GM23338 (cell line): ENCODE data around the gene IPO5. TPM values are rescaled to one million over a fixed set of nuclear protein-coding genes. Genes with fewer than 3 reads are reported as not detected.

Experiments
- ATAC-seq: fragments of 200-7000 bp; cut with Tn5 transposase; 3 replicates; pipeline ENCODE4 v1.9.1; 2020
- DNase-seq: peaks from one replicate; pipeline ENCODE4 v3.0.0-alpha.2; 2015; ENCODE audit warnings: low spot score
- H2AFZ ChIP-seq: fragments of 200-600 bp; sonication (generic); 2 replicates; pipeline ENCODE4 v1.8.0; 2016; ENCODE audit warnings: antibody characterized with exemption, mild to moderate bottlenecking, moderate library complexity
- H3F3A ChIP-seq: fragments of 200-600 bp; sonication (generic); replicated peaks from 2 replicates; pipeline ENCODE4 v1.8.0; 2017; ENCODE audit warnings: antibody characterized with exemption, mixed run types, low read depth
- H3K27ac ChIP-seq: fragments of 200-600 bp; sonication (generic); 2 replicates; pipeline ENCODE4 v1.6.1; 2016; ENCODE audit warnings: low read depth
- H3K27me3 ChIP-seq: fragments of 200-600 bp; sonication (generic); 2 replicates; pipeline ENCODE4 v1.8.0; 2016; ENCODE audit warnings: mild to moderate bottlenecking, mixed run types, moderate library complexity; ENCODE audit not compliant: insufficient read depth
- H3K36me3 ChIP-seq: fragments of 200-600 bp; sonication (generic); 2 replicates; pipeline ENCODE4 v1.8.0; 2016; ENCODE audit warnings: mild to moderate bottlenecking; ENCODE audit not compliant: insufficient read depth
- H3K4me1 ChIP-seq: fragments of 200-600 bp; sonication (generic); 2 replicates; pipeline ENCODE4 v1.8.0; 2016; ENCODE audit warnings: mild to moderate bottlenecking, moderate library complexity; ENCODE audit not compliant: insufficient read depth
- H3K4me2 ChIP-seq: fragments of 200-600 bp; sonication (generic); 2 replicates; pipeline ENCODE4 v1.7.1; 2017; ENCODE audit warnings: mixed run types
- H3K4me3 ChIP-seq: fragments of 200-600 bp; sonication (generic); 2 replicates; pipeline ENCODE4 v1.6.1; 2016; ENCODE audit warnings: mixed run types
- H3K79me2 ChIP-seq: fragments of 200-600 bp; sonication (generic); replicated peaks from 2 replicates; pipeline ENCODE4 v1.8.0; 2017; ENCODE audit warnings: mild to moderate bottlenecking; ENCODE audit not compliant: insufficient read depth
- H3K9me2 ChIP-seq: fragments of 200-600 bp; sonication (generic); 2 replicates; pipeline ENCODE4 v1.8.0; 2017; ENCODE audit not compliant: insufficient read depth
- H4K20me1 ChIP-seq: fragments of 200-600 bp; sonication (generic); replicated peaks from 2 replicates; pipeline ENCODE4 v1.8.0; 2017; ENCODE audit warnings: mild to moderate bottlenecking; ENCODE audit not compliant: insufficient read depth
- H3K27ac Mint-ChIP-seq: 2 replicates; pipeline ENCODE4 v1.8.0; 2020; ENCODE audit warnings: inconsistent platforms, mild to moderate bottlenecking, moderate library complexity, mixed read lengths
- H3K27me3 Mint-ChIP-seq: 3 replicates; pipeline ENCODE4 v1.8.0; 2022; ENCODE audit warnings: low read depth, mild to moderate bottlenecking, moderate library complexity, mixed read lengths, inconsistent platforms; ENCODE audit not compliant: insufficient read depth, poor library complexity
- H3K36me3 Mint-ChIP-seq: 3 replicates; pipeline ENCODE4 v1.8.0; 2021; ENCODE audit warnings: low read depth, mild to moderate bottlenecking, inconsistent platforms, moderate library complexity, mixed read lengths
- H3K4me1 Mint-ChIP-seq: 3 replicates; pipeline ENCODE4 v1.8.0; 2020; ENCODE audit warnings: mild to moderate bottlenecking, inconsistent platforms, mixed read lengths
- H3K4me3 Mint-ChIP-seq: 3 replicates; pipeline ENCODE4 v1.8.0; 2021; ENCODE audit warnings: moderate library complexity, mild to moderate bottlenecking, inconsistent platforms, mixed read lengths
- H3K9me3 Mint-ChIP-seq: 3 replicates; pipeline ENCODE4 v1.8.0; 2020; ENCODE audit warnings: moderate library complexity, mild to moderate bottlenecking, inconsistent platforms, mixed read lengths
- CREB1 ChIP-seq: fragments of 250-450 bp; sonication (Bioruptor Pico); IDR thresholded peaks from 2 replicates; pipeline ENCODE4 v1.5.0; 2020; ENCODE audit warnings: low read depth, mild to moderate bottlenecking, moderate library complexity
- CTCF ChIP-seq, 2 experiments: fragments of 200-600 bp in 1 of 2; sonication (generic) in 1 of 2; conservative IDR thresholded peaks; 2 replicates each; pipeline versions ENCODE4 v1.5.1 to v1.6.1; 2016 to 2017; ENCODE audit warnings: antibody characterized with exemption in 2 of 2, low read depth in 2 of 2, mild to moderate bottlenecking in 2 of 2, moderate library complexity in 1 of 2
- EZH2 ChIP-seq: fragments of 200-600 bp; sonication (generic); IDR thresholded peaks from one replicate; pipeline ENCODE4 v1.8.0; 2017; ENCODE audit warnings: antibody characterized with exemption, mild to moderate bottlenecking, low read depth; ENCODE audit not compliant: unreplicated experiment
- EZH2phosphoT487 ChIP-seq: fragments of 200-600 bp; sonication (generic); IDR thresholded peaks from one replicate; pipeline ENCODE4 v1.8.1; 2018; ENCODE audit warnings: antibody characterized with exemption; ENCODE audit not compliant: unreplicated experiment
- JUNB ChIP-seq: IDR thresholded peaks from one replicate; pipeline ENCODE4 v1.6.1; 2016; ENCODE audit warnings: antibody characterized with exemption; ENCODE audit not compliant: unreplicated experiment
- NANOG ChIP-seq: IDR thresholded peaks from 2 replicates; pipeline ENCODE4 v1.6.1; 2016; ENCODE audit warnings: antibody characterized with exemption, borderline replicate concordance
- POLR2AphosphoS5 ChIP-seq: IDR thresholded peaks from 2 replicates; pipeline ENCODE4 v1.6.1; 2016; ENCODE audit warnings: antibody characterized with exemption, low read depth
- REST ChIP-seq: IDR thresholded peaks from one replicate; pipeline ENCODE4 v1.6.1; 2018; ENCODE audit warnings: antibody characterized with exemption; ENCODE audit not compliant: unreplicated experiment
- STAT1 ChIP-seq: IDR thresholded peaks from one replicate; pipeline ENCODE4 v1.6.1; 2016; ENCODE audit warnings: antibody characterized with exemption; ENCODE audit not compliant: unreplicated experiment
- ZNF114 ChIP-seq: fragments of 250-450 bp; sonication (Bioruptor Pico); IDR thresholded peaks from 2 replicates; pipeline ENCODE4 v1.5.0; 2020; ENCODE audit warnings: mild to moderate bottlenecking, moderate library complexity
- ZNF331 ChIP-seq: fragments of 250-450 bp; sonication (Bioruptor Pico); IDR thresholded peaks from 2 replicates; pipeline ENCODE4 v1.5.0; 2020; ENCODE audit warnings: low read depth, mild to moderate bottlenecking, moderate library complexity
- ZNF462 ChIP-seq: fragments of 250-450 bp; sonication (Bioruptor Pico); IDR thresholded peaks from 2 replicates; pipeline ENCODE4 v1.5.0; 2020; ENCODE audit warnings: mild to moderate bottlenecking, moderate library complexity
- polyA plus RNA-seq: library from polyadenylated mRNA; unstranded; fragments of >200 nt; fragmentation: Nextera tagmentation; extraction: Ambion mirVana; gene quantifications from 2 replicates; pipeline ENCODE4 v1.2.1, GENCODE V29; 2016
- total RNA-seq: library from RNA; depleted of rRNA; stranded (reverse); fragments of >200 nt; shearing (Covaris generic); gene quantifications from 2 replicates; pipeline ENCODE4 v1.2.3, GENCODE V29; 2014
- TF ChIP-seq, protein P1 (sequence below): IDR thresholded peaks from 2 replicates; pipeline ENCODE4 v1.6.1; 2016; ENCODE audit warnings: antibody characterized with exemption

The IPO5 gene
- total and polyA plus RNA-seq, 2 experiments from 2014 or later = 124 to 353 TPM

GRCh38 chr13:97936036-97936435 is 17.4 kb upstream of the IPO5 start:
- H3K4me3 Mint-ChIP-seq = no peak overlapping the region
- no peak for ATAC-seq
- H3K4me2 ChIP-seq = no peak overlapping the region

More at GRCh38 chr13:97936036-97936435, 17.4 kb upstream of the IPO5 start:
- Histone ChIP-seq H3F3A (no peaks in the 10 kb centered on the region), H4K20me1 (no peaks in the 10 kb centered on the region), H3K4me3 (no peak overlapping the region), H3K4me1 (peaks cover 4% of the 10 kb centered on the region), H3K27ac (no peak overlapping the region), H3K36me3 (no peaks in the 10 kb centered on the region), H3K27me3 (no peaks in the 10 kb centered on the region), H3K79me2 (no peaks in the 10 kb centered on the region), H3K9me2 (no peaks in the 10 kb centered on the region), H2AFZ (peak overlapping the region; percentile 6; the same call in 1 of the 2 replicates)
- no peak for DNase-seq
- H3K27ac Mint-ChIP-seq = no peak overlapping the region
- H3K4me1 Mint-ChIP-seq = peaks cover 10% of the 10 kb centered on the region
- H3K27me3 Mint-ChIP-seq = no peaks in the 10 kb centered on the region
- H3K36me3 Mint-ChIP-seq = no peaks in the 10 kb centered on the region
- TF ChIP-seq ZNF462 (CRISPR knock-in tag) = no peak
- no peak for TF ChIP-seq REST
- TF ChIP-seq JUNB = no peak
- no peak for TF ChIP-seq ZNF331 (CRISPR knock-in tag)
- TF ChIP-seq EZH2 = no peak
- no peak for TF ChIP-seq NANOG
- no peak for TF ChIP-seq POLR2AphosphoS5
- no peak for TF ChIP-seq ZNF114 (CRISPR knock-in tag)
- TF ChIP-seq CREB1 = no peak
- TF ChIP-seq CTCF (conservative IDR thresholded peaks at IDR 0.05; ENCODE audit: low read depth in 2 of 2) = no peak
- TF ChIP-seq, protein P1, sequence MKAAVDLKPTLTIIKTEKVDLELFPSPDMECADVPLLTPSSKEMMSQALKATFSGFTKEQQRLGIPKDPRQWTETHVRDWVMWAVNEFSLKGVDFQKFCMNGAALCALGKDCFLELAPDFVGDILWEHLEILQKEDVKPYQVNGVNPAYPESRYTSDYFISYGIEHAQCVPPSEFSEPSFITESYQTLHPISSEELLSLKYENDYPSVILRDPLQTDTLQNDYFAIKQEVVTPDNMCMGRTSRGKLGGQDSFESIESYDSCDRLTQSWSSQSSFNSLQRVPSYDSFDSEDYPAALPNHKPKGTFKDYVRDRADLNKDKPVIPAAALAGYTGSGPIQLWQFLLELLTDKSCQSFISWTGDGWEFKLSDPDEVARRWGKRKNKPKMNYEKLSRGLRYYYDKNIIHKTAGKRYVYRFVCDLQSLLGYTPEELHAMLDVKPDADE = no peak
- no peak for TF ChIP-seq EZH2phosphoT487
- TF ChIP-seq STAT1 = no peak
- no peaks in the 10 kb centered on the region for H3K9me3 Mint-ChIP-seq
